ENCODE results near the gene RMI2.

- TF ChIP-seq EZH2 (IDR thresholded peaks at IDR 0.05; ENCODE audit: low read length) = no peak
- no peak for TF ChIP-seq CTCF (optimal IDR thresholded peaks at IDR 0.05 in 1 of 3, IDR thresholded peaks at IDR 0.05 in 1 of 3, conservative IDR thresholded peaks at IDR 0.05 in 1 of 3; ENCODE audit: extremely low read depth in 1 of 3, insufficient read depth in 2 of 3, low read length in 3 of 3)
Observed at GRCh38 chr16:11384956-11385586, 39.8 kb downstream of the RMI2 start.
